HepG2 (cell line): ENCODE data around the gene LRGUK.

Experiments used
- TBP ChIP-seq: sonication (generic); formaldehyde crosslinking; IDR thresholded peaks from 2 replicates; pipeline ENCODE4 v1.5.0; 2020; ENCODE audit warnings: missing genetic modification reagents
- TF ChIP-seq, protein P1 (sequence below): sonication (generic); formaldehyde crosslinking; IDR thresholded peaks from 2 replicates; pipeline ENCODE4 v1.5.0; 2020; ENCODE audit warnings: mild to moderate bottlenecking, missing genetic modification reagents, borderline replicate concordance

DNA sequence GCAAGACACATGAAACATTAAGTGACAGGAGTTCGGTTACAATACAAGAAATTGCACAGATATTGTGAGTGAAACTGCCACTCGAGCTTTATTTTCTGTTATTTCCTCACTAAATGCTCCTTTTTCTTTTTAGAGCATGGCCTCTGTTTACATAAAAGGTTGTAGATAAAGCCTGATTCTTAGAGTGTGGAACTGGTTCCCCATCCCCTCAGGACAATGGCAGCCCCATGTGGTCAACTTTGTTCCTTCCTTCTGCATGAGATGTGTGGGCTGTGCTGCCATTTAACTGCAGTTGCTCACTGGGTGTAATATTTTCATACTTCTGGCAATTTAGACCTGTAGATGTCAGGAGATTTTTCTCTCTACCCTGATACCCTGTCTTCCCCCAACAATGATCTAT, 70.2 kb downstream of the LRGUK start:
- TF ChIP-seq, protein P1, sequence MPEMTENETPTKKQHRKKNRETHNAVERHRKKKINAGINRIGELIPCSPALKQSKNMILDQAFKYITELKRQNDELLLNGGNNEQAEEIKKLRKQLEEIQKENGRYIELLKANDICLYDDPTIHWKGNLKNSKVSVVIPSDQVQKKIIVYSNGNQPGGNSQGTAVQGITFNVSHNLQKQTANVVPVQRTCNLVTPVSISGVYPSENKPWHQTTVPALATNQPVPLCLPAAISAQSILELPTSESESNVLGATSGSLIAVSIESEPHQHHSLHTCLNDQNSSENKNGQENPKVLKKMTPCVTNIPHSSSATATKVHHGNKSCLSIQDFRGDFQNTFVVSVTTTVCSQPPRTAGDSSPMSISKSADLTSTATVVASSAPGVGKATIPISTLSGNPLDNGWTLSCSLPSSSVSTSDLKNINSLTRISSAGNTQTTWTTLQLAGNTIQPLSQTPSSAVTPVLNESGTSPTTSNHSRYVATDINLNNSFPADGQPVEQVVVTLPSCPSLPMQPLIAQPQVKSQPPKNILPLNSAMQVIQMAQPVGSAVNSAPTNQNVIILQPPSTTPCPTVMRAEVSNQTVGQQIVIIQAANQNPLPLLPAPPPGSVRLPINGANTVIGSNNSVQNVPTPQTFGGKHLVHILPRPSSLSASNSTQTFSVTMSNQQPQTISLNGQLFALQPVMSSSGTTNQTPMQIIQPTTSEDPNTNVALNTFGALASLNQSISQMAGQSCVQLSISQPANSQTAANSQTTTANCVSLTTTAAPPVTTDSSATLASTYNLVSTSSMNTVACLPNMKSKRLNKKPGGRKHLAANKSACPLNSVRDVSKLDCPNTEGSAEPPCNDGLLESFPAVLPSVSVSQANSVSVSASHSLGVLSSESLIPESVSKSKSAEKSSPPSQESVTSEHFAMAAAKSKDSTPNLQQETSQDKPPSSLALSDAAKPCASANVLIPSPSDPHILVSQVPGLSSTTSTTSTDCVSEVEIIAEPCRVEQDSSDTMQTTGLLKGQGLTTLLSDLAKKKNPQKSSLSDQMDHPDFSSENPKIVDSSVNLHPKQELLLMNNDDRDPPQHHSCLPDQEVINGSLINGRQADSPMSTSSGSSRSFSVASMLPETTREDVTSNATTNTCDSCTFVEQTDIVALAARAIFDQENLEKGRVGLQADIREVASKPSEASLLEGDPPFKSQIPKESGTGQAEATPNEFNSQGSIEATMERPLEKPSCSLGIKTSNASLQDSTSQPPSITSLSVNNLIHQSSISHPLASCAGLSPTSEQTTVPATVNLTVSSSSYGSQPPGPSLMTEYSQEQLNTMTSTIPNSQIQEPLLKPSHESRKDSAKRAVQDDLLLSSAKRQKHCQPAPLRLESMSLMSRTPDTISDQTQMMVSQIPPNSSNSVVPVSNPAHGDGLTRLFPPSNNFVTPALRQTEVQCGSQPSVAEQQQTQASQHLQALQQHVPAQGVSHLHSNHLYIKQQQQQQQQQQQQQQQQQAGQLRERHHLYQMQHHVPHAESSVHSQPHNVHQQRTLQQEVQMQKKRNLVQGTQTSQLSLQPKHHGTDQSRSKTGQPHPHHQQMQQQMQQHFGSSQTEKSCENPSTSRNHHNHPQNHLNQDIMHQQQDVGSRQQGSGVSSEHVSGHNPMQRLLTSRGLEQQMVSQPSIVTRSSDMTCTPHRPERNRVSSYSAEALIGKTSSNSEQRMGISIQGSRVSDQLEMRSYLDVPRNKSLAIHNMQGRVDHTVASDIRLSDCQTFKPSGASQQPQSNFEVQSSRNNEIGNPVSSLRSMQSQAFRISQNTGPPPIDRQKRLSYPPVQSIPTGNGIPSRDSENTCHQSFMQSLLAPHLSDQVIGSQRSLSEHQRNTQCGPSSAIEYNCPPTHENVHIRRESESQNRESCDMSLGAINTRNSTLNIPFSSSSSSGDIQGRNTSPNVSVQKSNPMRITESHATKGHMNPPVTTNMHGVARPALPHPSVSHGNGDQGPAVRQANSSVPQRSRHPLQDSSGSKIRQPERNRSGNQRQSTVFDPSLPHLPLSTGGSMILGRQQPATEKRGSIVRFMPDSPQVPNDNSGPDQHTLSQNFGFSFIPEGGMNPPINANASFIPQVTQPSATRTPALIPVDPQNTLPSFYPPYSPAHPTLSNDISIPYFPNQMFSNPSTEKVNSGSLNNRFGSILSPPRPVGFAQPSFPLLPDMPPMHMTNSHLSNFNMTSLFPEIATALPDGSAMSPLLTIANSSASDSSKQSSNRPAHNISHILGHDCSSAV (CRISPR knock-in tag) = no peak
- no peak for TF ChIP-seq TBP
